GM13976 (cell line): ENCODE results near the gene CCDC71L.

Experiments used
- DNase-seq: peaks from one replicate; pipeline ENCODE4 v3.0.0; 2012; ENCODE audit warnings: low spot score
- in situ Hi-C: fragments of 300-500 bp; cut with MboI; formaldehyde crosslinking; loops from one replicate; pipeline ENCODE4 v1.12.0; 2022; ENCODE audit warnings: low sequenced_read_pairs, mixed read lengths, inconsistent platforms; ENCODE audit not compliant: unreplicated experiment
- TF ChIP-seq, protein P1 (sequence below): IDR thresholded peaks from 2 replicates; pipeline ENCODE4 v1.5.1; 2012; ENCODE audit warnings: borderline replicate concordance, mild to moderate bottlenecking; ENCODE audit not compliant: insufficient read depth; ENCODE audit errors: extremely low read depth, missing control alignments, control extremely low read depth

CCDC71L gene

DNA sequence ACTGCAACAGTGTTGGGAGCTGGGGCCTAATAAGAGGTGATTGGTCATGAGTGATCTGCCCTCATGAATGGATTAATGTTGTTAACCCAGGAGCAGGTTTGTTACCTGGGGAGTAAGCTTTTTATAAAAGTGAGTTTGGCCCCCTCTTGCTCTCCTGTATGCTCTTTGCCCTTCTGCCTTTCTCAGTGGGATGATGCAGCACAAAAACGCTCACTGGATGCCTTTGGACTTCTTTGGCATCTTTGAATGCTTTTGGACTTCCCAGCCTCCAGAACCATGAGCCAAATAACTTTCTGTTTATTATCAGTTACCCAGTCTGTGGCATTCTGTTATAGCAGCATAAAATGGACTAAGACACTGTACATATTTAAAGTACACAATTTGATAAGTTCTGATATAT lies 48.5 kb downstream of the CCDC71L start:
- in situ Hi-C loops, result no loop called here
- TF ChIP-seq, protein P1, sequence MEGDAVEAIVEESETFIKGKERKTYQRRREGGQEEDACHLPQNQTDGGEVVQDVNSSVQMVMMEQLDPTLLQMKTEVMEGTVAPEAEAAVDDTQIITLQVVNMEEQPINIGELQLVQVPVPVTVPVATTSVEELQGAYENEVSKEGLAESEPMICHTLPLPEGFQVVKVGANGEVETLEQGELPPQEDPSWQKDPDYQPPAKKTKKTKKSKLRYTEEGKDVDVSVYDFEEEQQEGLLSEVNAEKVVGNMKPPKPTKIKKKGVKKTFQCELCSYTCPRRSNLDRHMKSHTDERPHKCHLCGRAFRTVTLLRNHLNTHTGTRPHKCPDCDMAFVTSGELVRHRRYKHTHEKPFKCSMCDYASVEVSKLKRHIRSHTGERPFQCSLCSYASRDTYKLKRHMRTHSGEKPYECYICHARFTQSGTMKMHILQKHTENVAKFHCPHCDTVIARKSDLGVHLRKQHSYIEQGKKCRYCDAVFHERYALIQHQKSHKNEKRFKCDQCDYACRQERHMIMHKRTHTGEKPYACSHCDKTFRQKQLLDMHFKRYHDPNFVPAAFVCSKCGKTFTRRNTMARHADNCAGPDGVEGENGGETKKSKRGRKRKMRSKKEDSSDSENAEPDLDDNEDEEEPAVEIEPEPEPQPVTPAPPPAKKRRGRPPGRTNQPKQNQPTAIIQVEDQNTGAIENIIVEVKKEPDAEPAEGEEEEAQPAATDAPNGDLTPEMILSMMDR, result no peak
- DNase-seq, result no peak

DNA sequence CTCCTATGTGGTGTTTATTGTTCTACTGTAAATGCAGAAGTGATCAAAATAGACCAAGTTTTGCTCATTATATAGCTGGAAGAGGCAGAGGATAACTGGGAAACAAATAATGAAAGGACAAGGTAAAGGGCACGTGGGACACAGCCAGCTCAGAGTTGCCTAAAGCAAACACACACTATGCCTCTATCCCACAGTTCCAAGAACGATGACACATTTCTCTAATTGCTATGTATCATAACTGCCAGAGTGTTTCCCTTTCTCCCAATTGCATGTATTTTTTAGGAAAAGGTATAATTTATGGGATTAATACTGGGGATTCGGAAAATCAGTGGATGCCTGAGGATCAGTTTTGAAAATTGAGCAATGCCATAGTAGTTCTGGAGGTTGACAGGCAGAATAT lies 49.0 kb downstream of the CCDC71L start:
- in situ Hi-C loops, result no loop called here
- no peak for DNase-seq
- TF ChIP-seq, protein P1, result no peak

DNA sequence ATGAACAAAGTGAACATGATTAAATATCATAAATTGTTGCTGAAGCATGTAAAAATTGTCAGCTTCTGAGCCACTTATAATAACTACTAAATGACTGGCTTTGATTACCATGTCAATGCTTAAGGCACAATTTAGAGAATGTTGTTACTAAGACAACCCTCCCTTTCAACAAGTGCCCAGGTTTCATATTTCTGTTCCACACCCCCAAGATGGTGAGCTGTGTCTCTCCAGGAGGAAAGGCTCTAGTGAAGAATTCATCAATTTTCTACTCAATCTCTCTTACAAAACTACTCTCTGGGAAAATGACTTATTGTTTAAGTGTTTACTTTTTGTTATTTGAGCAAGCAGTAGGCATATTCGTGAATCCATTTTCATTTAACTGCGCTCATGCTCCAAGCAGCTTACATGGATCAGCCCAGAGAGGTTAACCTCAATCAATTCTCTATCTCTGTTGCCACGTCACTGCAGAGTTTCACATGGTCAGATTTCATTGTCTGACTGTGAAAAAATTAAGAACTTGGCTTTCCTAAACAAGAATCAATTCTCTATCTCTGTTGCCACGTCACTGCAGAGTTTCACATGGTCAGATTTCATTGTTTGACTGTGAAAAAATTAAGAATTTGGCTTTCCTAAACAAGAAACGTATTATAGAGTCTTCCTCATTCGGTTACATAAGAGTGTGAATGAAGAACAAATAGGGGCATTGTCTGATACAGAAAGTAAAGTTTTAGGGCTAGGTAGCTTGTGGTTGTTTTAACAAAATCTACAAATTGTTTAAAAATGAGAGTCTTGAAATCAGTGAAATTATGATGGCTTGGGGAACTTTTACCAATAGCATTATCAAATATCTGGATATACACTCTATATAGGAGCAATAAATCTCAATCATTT lies 49.7 kb downstream of the CCDC71L start:
- TF ChIP-seq, protein P1, result no peak
- in situ Hi-C loops, result no loop called here
- no peak for DNase-seq

DNA sequence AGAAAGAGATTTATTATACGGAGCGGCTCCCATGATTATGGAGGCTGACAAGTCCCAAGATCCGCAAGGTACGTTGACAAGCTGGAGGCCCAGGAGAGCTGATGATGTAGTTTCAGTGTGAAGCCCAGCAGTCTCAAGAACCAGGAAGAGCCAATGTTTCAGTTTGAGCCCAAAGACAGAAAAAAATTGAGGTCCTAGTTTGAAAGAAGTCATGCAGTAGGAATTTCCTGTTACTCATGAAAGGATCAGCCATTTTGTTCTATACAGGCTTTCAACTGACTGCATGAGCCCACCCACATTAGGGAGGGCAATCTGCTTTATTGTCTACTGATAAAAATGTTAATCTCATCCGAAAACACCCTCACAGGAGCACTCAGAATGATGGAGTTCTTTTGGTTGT lies 51.5 kb downstream of the CCDC71L start:
- DNase-seq, result no peak
- TF ChIP-seq, protein P1, result no peak

DNA sequence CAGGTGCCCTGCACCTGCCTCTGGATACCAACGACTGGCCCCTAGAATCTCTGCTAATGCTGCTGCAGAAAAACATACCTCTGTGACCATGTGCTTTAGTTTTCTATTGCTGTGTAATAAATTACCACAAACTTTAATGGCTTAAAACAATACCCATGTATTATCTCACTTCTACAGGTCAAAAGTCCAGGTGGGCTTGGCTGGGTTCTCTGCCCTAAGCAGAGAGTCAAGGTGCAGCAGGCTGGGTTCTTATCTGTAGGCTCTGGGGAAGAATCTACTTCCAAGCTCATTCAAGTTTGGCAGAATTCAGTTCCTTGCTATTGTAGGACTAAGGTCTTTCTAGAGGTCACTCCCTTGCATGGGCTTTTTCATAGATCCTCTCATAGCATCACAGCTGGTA lies 52.3 kb downstream of the CCDC71L start:
- TF ChIP-seq, protein P1, result no peak
- DNase-seq, result no peak
- in situ Hi-C loops, result no loop called here

More for the DNA sequence above, 51.5 kb downstream of the CCDC71L start:
- in situ Hi-C loops, result no loop called here
